Activated naive CD8-positive, alpha-beta T cell treated with anti-CD3 and anti-CD28 coated beads for 36 hours (primary cell): Measurements from ENCODE around the gene SHLD2. TPM values are rescaled to one million over a fixed set of nuclear protein-coding genes. Genes with fewer than 3 reads are reported as not detected.
A peak's percentile ranks its signal among the peaks of the same experiment; 100 is the strongest.
"Not testable (repeated sequence)": the region's sequence is repeated elsewhere in the genome, so short reads cannot be mapped to it uniquely, and the experiment has no call there.

Source experiments
- DNase-seq: peaks from one replicate; pipeline ENCODE4 v3.0.0; 2021
- H3K27ac Mint-ChIP-seq: one replicate; pipeline ENCODE4 v1.8.0; 2022; ENCODE audit warnings: mild to moderate bottlenecking, moderate library complexity, mixed read lengths
- H3K27me3 Mint-ChIP-seq: one replicate; pipeline ENCODE4 v1.8.0; 2022; ENCODE audit warnings: mild to moderate bottlenecking, mixed read lengths
- H3K36me3 Mint-ChIP-seq: one replicate; pipeline ENCODE4 v1.8.0; 2021; ENCODE audit warnings: mild to moderate bottlenecking, mixed read lengths
- H3K4me1 Mint-ChIP-seq: one replicate; pipeline ENCODE4 v1.8.0; 2021; ENCODE audit warnings: mixed read lengths
- H3K4me3 Mint-ChIP-seq: one replicate; pipeline ENCODE4 v1.8.0; 2022; ENCODE audit warnings: mild to moderate bottlenecking, moderate library complexity, mixed read lengths
- H3K9me3 Mint-ChIP-seq: one replicate; pipeline ENCODE4 v1.8.0; 2022; ENCODE audit warnings: mixed read lengths
- total RNA-seq, 2 experiments: library from RNA; stranded (reverse); gene quantifications; one replicate each; pipeline ENCODE4 v1.2.3, GENCODE V29; 2021

SHLD2 gene
- total RNA-seq, result 10 to 100 TPM; 41.4 to 42.3 TPM

DNA sequence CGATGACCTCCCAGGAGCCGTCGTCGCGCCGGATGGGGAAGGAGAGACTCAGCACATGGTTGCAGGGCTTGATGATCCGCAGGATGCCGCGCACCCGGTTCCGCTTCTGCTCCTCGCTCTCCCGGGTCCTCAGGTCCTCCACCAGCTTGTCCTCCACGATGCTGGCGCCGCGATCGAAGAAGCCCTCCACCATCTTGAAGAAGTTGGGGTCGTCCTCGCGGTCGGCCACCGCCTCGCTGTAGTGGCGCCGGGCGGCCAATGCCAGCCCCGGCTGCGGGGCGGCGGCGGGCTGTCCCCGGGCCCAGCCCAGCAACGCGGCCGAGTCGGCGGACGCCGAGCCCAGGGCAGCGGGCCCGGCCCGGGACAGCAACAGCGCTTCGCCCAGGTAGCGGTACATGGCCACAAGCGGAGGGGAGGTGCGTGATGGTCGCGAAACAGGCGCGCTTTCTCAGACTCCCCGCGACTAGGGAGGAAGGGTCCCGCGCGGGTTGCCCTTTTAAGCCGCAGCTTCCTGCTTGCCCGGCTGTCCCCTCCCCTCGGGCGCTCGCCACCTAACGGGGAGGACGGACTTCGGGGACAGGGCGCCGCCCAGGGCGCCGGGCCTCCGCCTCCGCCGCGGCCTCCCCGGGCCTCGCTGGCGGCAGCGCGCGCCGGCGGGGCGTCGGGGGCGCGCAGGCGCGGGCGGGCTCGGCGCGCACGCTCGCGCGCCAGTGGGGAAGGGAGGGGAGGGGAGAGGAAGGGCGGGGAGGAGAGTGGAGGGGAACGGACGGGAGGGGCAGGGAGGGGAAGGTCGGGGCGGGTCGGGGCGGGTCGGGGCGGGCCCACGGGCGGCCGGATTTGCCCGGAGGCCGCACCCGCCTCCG is at the start of gene SHLD2, which contains the start of gene GLUD1:
Gene SHLD2 (plus strand): TSS at position 834 of the 863 bp plus-strand sequence. CDS start 56,149 bp downstream, outside the sequence.
Gene GLUD1 (minus strand): TSS at position 471 of the 863 bp plus-strand sequence. CDS start 74 bp downstream, at position 397.
- Mint-ChIP-seq H3K36me3 (peaks cover 42% of the 10 kb centered on the region), H3K27me3 (no peaks in the 10 kb centered on the region), H3K27ac (peak within 1 kb of the TSS; percentile 95), H3K4me3 (peak within 1 kb of the TSS; percentile 90), H3K4me1 (peaks cover 51% of the 10 kb centered on the region), H3K9me3 (no peaks in the 10 kb centered on the region)
- peak; percentile 94 for DNase-seq

DNA sequence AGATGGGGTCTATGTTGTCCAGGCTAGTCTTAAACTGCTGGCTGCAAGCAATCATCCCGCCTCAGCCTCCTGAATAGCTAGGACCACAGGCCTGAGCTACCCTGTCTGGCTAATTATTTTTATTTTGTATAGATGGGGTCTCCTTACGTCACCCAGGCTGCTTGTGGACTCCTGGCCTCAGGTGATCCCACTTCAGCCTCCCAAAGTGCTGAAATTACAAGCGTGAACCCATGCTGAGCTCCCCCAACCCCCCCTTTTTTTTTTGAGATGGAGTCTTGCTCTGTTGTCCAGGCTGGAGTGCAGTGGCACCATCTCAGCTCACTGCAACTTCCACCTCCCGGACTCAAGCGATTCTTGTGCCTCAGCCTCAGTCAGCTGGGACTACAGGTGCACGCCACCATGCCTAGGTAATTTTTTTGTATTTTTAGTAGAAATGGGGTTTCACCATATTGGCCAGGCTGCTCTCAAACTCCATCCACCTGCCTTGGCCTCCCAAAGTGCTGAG is 49.5 kb upstream of the SHLD2 start:
- Mint-ChIP-seq H3K27me3 (no peaks in the 10 kb centered on the region), H3K4me1 (no peaks in the 10 kb centered on the region), H3K9me3 (no peaks in the 10 kb centered on the region), H3K36me3 (peaks cover 27% of the 10 kb centered on the region), H3K27ac (no peak overlapping the region), H3K4me3 (no peak overlapping the region)
- no peak for DNase-seq

- no peaks in the 10 kb centered on the region for H3K27me3 Mint-ChIP-seq
- no peak overlapping the region for H3K27ac Mint-ChIP-seq
Observed at GRCh38 chr10:87053111-87053510, 41.9 kb upstream of the SHLD2 start.

DNA sequence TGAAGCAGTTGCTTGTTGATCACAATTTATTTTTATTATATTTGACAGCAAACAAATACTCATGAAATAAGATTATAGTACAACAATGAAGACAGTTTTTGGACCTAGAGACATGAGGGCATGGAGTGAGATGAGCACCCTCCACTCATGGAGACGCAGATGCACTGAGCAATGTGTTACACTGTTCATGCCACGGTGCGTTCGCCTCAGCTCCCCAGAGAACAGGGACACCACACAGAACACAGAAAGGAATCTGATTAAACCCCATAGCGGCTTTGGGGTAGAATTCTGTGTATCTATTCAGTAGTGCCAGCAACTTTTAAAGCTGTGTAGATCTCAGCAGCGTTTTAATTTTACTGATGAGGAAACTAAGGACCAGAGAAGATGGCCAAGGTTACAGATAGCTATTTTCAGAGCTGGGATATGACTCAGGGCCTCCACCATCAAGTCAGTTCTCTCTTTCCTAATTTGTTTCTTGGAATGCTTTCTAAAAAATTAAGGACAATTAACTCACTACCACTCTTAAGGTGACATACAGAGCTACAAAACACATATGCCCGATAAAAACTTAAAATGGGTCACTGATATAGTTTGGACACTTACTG is 41.3 kb upstream of the SHLD2 start:
- Mint-ChIP-seq H3K4me3 (no peak overlapping the region), H3K36me3 (peaks cover 11% of the 10 kb centered on the region), H3K4me1 (no peaks in the 10 kb centered on the region), H3K27ac (no peak overlapping the region), H3K27me3 (no peaks in the 10 kb centered on the region), H3K9me3 (no peaks in the 10 kb centered on the region)
- no peak for DNase-seq

More at GRCh38 chr10:87053111-87053510, 41.9 kb upstream of the SHLD2 start:
- Mint-ChIP-seq H3K9me3 (no peaks in the 10 kb centered on the region), H3K36me3 (peaks cover 11% of the 10 kb centered on the region), H3K4me3 (no peak overlapping the region), H3K4me1 (no peaks in the 10 kb centered on the region)
- no peak for DNase-seq

GRCh38 chr10:87054373-87055295 is 40.4 kb upstream of the SHLD2 start:
- Mint-ChIP-seq H3K27ac (no peak overlapping the region), H3K27me3 (no peaks in the 10 kb centered on the region), H3K4me1 (no peaks in the 10 kb centered on the region), H3K4me3 (no peak overlapping the region), H3K9me3 (no peaks in the 10 kb centered on the region), H3K36me3 (peaks cover 9% of the 10 kb centered on the region)
- no peak for DNase-seq

GRCh38 chr10:87058171-87058570 is 36.8 kb upstream of the SHLD2 start:
- Mint-ChIP-seq H3K4me1 (no peaks in the 10 kb centered on the region), H3K36me3 (peaks cover 11% of the 10 kb centered on the region), H3K4me3 (no peak overlapping the region), H3K9me3 (no peaks in the 10 kb centered on the region), H3K27ac (no peak overlapping the region), H3K27me3 (no peaks in the 10 kb centered on the region)
- DNase-seq, result no peak

DNA sequence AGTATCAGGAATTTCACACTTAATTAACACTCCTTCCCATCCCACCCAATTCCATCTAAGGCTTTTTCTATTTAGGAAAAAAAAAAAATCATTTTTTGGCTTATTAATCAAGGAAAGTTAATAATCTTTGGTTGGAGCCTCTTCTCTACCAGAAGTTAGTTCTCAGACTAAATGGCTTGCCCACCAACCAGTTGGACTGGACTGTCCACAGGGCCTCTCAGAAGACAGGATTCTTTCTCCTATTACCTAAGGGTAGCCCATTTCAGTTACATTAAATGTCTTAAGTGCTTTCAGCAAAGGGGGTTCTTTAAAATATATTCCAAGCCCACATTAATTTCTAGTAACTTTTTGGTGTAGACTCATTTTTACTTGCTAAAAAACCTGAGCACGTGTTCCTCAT is 35.6 kb upstream of the SHLD2 start:
- H3K27ac Mint-ChIP-seq, result no peak overlapping the region
- no peak overlapping the region for H3K4me3 Mint-ChIP-seq
- H3K27me3 Mint-ChIP-seq, result no peaks in the 10 kb centered on the region
- H3K36me3 Mint-ChIP-seq, result peaks cover 16% of the 10 kb centered on the region
- no peaks in the 10 kb centered on the region for H3K4me1 Mint-ChIP-seq
- no peaks in the 10 kb centered on the region for H3K9me3 Mint-ChIP-seq
- DNase-seq, result no peak

GRCh38 chr10:87060280-87060928 is 34.6 kb upstream of the SHLD2 start:
- Mint-ChIP-seq H3K9me3 (no peaks in the 10 kb centered on the region), H3K4me3 (no peak overlapping the region), H3K27me3 (no peaks in the 10 kb centered on the region), H3K4me1 (no peaks in the 10 kb centered on the region), H3K27ac (no peak overlapping the region), H3K36me3 (peaks cover 16% of the 10 kb centered on the region)
- no peak for DNase-seq

- no peak for DNase-seq
- H3K4me3 Mint-ChIP-seq, result no peak overlapping the region
- peaks cover 30% of the 10 kb centered on the region for H3K36me3 Mint-ChIP-seq
- H3K4me1 Mint-ChIP-seq, result no peaks in the 10 kb centered on the region
- no peak overlapping the region for H3K27ac Mint-ChIP-seq
- H3K27me3 Mint-ChIP-seq, result no peaks in the 10 kb centered on the region
- no peaks in the 10 kb centered on the region for H3K9me3 Mint-ChIP-seq
Observed at GRCh38 chr10:87064651-87065050, 30.4 kb upstream of the SHLD2 start.

DNA sequence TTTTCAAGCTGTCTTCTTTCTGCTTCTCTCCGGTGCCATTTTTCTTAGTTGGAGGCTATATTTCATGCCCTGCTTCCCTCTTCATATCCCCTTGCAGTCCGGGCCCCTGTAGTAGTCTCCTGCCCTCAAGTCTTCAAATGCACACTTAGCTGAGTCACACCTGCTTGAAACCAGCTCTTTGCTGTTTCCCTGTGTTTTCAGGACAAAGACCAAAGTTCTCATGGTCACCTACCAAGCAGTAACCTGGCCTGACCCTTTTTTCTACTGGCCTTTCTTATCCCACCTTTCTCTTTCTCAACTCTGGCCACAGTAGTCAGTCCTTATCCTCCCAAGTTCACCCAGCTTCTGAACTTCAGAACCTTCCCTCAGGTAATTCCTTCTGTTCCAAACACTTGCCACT is 28.8 kb upstream of the SHLD2 start:
- Mint-ChIP-seq H3K4me1 (no peaks in the 10 kb centered on the region), H3K36me3 (peaks cover 27% of the 10 kb centered on the region), H3K9me3 (no peaks in the 10 kb centered on the region), H3K27ac (peak overlapping the region; percentile 11), H3K27me3 (no peaks in the 10 kb centered on the region), H3K4me3 (no peak overlapping the region)
- no peak for DNase-seq

DNA sequence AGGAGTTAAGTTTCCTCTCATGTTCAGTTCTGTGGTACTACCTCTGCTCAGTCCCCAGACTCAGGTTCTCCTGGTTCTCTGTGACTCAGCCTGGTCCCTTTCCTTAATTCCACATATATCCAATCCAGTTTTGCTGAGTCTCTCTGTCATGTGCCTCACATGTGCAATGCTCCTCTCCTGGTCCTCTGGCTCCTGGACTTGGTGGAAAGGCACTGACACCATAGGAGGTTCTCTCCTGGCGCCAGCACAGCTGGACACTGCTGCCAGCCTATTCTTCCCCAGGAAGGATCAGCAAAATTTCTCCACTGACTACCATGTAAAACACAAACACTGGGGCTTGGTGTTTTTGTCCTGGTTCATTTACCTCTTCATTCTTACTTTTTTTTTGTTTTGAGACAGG is 28.1 kb upstream of the SHLD2 start:
- no peak for DNase-seq
- no peaks in the 10 kb centered on the region for H3K4me1 Mint-ChIP-seq
- H3K27me3 Mint-ChIP-seq, result no peaks in the 10 kb centered on the region
- no peak overlapping the region for H3K4me3 Mint-ChIP-seq
- H3K36me3 Mint-ChIP-seq, result peaks cover 29% of the 10 kb centered on the region
- no peak overlapping the region for H3K27ac Mint-ChIP-seq
- H3K9me3 Mint-ChIP-seq, result no peaks in the 10 kb centered on the region

- H3K27ac Mint-ChIP-seq, result no peak overlapping the region
- no peaks in the 10 kb centered on the region for H3K4me1 Mint-ChIP-seq
- no peaks in the 10 kb centered on the region for H3K9me3 Mint-ChIP-seq
- H3K4me3 Mint-ChIP-seq, result no peak overlapping the region
- H3K36me3 Mint-ChIP-seq, result peaks cover 29% of the 10 kb centered on the region
- no peaks in the 10 kb centered on the region for H3K27me3 Mint-ChIP-seq
- DNase-seq, result no peak
Observed at GRCh38 chr10:87068281-87068680, 26.7 kb upstream of the SHLD2 start.

DNA sequence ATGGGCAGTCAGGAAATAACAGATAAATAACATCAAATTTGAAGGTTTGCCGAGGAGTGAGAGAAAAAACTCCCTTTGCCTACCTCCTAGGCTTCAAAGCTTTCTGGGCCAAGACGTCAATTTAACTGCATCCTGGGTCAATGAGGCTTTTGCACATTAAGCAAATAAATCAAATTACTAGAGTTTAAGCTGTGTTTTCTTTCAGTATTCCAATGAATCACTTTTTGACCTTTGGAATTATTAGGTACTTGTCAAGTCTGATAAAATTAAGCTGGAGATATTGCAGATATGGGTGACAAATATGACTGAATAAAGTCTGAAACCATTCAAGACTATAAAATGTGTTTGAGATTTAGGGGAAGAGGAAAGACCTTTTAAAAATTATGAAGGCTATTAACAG is 22.6 kb upstream of the SHLD2 start:
- H3K27ac Mint-ChIP-seq, result no peak overlapping the region

GRCh38 chr10:87076421-87076820 is 18.6 kb upstream of the SHLD2 start:
- H3K4me3 Mint-ChIP-seq, DNase-seq, H3K27ac Mint-ChIP-seq, H3K27me3 Mint-ChIP-seq, H3K9me3 Mint-ChIP-seq: not testable (repeated sequence)
- Mint-ChIP-seq H3K36me3 (peaks cover 21% of the 10 kb centered on the region), H3K4me1 (peaks cover 15% of the 10 kb centered on the region)

More for the DNA sequence above, 22.6 kb upstream of the SHLD2 start:
- no peak for DNase-seq
- no peaks in the 10 kb centered on the region for H3K27me3 Mint-ChIP-seq
- no peak overlapping the region for H3K4me3 Mint-ChIP-seq
- peaks cover 5% of the 10 kb centered on the region for H3K4me1 Mint-ChIP-seq
- H3K9me3 Mint-ChIP-seq, result no peaks in the 10 kb centered on the region
- peaks cover 11% of the 10 kb centered on the region for H3K36me3 Mint-ChIP-seq
